ENCODE measurements around the gene FUT3. TPM values are rescaled to one million over a fixed set of nuclear protein-coding genes. Genes with fewer than 3 reads are reported as not detected.

FUT3 gene
- total RNA-seq, 1 experiment from 2014 or later, result not detected

DNA sequence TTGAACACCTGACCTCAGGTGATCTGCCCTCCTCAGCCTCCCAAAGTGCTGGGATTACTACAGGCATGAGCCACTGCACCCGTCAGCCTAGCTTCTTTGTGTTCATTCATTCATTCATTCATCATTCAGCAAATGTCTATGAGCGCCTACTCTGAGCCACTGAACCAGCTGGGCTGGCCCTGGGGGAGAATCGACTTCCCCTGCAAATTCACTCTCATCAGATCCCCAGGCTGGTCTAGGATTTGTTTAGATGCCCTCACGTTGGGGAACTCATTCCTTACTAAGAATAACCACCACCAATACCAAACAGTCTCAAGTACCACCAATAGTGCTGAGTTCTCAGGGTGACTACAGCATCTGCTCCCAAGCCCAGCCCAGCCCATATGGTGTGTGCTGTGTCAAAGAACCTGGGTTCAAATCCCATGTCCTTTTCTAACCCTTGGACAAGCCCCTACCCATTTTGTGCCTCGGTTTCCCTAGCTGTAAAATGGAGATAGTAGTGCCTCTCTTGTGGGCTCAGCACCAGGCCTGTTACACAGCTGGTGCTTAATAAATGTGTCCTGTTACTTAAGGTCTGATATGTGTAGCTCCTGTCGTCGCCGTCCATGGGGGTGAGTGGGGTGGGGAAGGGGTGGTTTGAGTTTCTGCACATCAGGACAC, 29.6 kb downstream of the FUT3 start:
- Histone ChIP-seq H3K9me3 (ENCODE audit: control insufficient read depth, low read depth, low read length) (no peaks in the 10 kb centered on the region), H3K23ac (ENCODE audit: insufficient read length, low read depth, low read length) (no peak overlapping the region), H2AK5ac (ENCODE audit: insufficient read length, low read length) (no peak overlapping the region), H2BK5ac (ENCODE audit: insufficient read length, low read length) (no peak overlapping the region), H3K18ac (ENCODE audit: insufficient read length, low read depth, low read length) (no peak overlapping the region), H2BK15ac (ENCODE audit: low read depth, low read length) (no peak overlapping the region), H3K4me1 (ENCODE audit: insufficient read depth, low read length) (no peaks in the 10 kb centered on the region), H4K20me1 (ENCODE audit: control insufficient read depth, insufficient read depth, insufficient read length) (no peaks in the 10 kb centered on the region), H3K79me2 (ENCODE audit: insufficient read depth, low read length) (no peaks in the 10 kb centered on the region), H3K14ac (ENCODE audit: insufficient read depth, low read length) (no peak overlapping the region), H4K8ac (replicated peaks; ENCODE audit: insufficient read length, low read depth, low read length) (no peak overlapping the region), H3K9ac (ENCODE audit: extremely low read depth, insufficient read length, low read length) (no peak overlapping the region), H3K56ac (ENCODE audit: insufficient read length, low read depth, low read length) (no peak overlapping the region), H2BK120ac (ENCODE audit: low read depth, low read length, poor library complexity, severe bottlenecking) (no peak overlapping the region), H4K5ac (ENCODE audit: insufficient read length, low read depth, low read length) (no peak overlapping the region), H3K27me3 (ENCODE audit: insufficient read depth, low read length) (no peaks in the 10 kb centered on the region), H3K4me2 (ENCODE audit: insufficient read depth, insufficient read length, low read length) (no peak overlapping the region), H3K79me1 (ENCODE audit: insufficient read depth, low read depth, low read length, poor library complexity, severe bottlenecking) (no peaks in the 10 kb centered on the region), H2AFZ (ENCODE audit: low read length) (no peak overlapping the region), H3T11ph (ENCODE audit: low read length) (no peak overlapping the region), H4K91ac (ENCODE audit: insufficient read length, low read depth, low read length) (no peak overlapping the region), H3K4ac (ENCODE audit: low read depth, low read length) (no peak overlapping the region), H2BK12ac (ENCODE audit: insufficient read length, low read depth, low read length) (no peak overlapping the region), H3K23me2 (ENCODE audit: insufficient read length, low read depth, low read length, poor library complexity, severe bottlenecking) (no peaks in the 10 kb centered on the region), H2BK20ac (ENCODE audit: low read depth, low read length, poor library complexity, severe bottlenecking) (no peak overlapping the region), H3K27ac (ENCODE audit: insufficient read length, low read depth, low read length) (no peak overlapping the region)
- Mint-ChIP-seq H3K27me3 (ENCODE audit: low read depth) (peaks cover 25% of the 10 kb centered on the region), H3K4me1 (peaks cover 0 to 6% of the 10 kb centered on the region in 2 experiments; a peak in 1 of 4 replicates), H3K9me3 (peaks cover 0 to 1% of the 10 kb centered on the region in 2 experiments; a peak in 1 of 5 replicates), H3K36me3 (ENCODE audit: insufficient read depth in 1 of 3, low read depth in 3 of 3) (no peaks in the 10 kb centered on the region), H3K4me3 (no peak overlapping the region), H3K27ac (no peak overlapping the region)
- WGBS (ENCODE audit: extremely low coverage, insufficient read length, low lambda C conversion rate), result no CpG with 5 or more reads among the region's 8 CpGs
- DNase-seq, result no peak
- TF ChIP-seq, protein P1, sequence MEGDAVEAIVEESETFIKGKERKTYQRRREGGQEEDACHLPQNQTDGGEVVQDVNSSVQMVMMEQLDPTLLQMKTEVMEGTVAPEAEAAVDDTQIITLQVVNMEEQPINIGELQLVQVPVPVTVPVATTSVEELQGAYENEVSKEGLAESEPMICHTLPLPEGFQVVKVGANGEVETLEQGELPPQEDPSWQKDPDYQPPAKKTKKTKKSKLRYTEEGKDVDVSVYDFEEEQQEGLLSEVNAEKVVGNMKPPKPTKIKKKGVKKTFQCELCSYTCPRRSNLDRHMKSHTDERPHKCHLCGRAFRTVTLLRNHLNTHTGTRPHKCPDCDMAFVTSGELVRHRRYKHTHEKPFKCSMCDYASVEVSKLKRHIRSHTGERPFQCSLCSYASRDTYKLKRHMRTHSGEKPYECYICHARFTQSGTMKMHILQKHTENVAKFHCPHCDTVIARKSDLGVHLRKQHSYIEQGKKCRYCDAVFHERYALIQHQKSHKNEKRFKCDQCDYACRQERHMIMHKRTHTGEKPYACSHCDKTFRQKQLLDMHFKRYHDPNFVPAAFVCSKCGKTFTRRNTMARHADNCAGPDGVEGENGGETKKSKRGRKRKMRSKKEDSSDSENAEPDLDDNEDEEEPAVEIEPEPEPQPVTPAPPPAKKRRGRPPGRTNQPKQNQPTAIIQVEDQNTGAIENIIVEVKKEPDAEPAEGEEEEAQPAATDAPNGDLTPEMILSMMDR (conservative IDR thresholded peaks at IDR 0.05), result no peak

Measured in H9 (cell line).